ENCODE results near the gene SGMS1.
"Not testable (repeated sequence)": the region's sequence is repeated elsewhere in the genome, so short reads cannot be mapped to it uniquely, and the experiment has no call there.

Gene SGMS1

DNA sequence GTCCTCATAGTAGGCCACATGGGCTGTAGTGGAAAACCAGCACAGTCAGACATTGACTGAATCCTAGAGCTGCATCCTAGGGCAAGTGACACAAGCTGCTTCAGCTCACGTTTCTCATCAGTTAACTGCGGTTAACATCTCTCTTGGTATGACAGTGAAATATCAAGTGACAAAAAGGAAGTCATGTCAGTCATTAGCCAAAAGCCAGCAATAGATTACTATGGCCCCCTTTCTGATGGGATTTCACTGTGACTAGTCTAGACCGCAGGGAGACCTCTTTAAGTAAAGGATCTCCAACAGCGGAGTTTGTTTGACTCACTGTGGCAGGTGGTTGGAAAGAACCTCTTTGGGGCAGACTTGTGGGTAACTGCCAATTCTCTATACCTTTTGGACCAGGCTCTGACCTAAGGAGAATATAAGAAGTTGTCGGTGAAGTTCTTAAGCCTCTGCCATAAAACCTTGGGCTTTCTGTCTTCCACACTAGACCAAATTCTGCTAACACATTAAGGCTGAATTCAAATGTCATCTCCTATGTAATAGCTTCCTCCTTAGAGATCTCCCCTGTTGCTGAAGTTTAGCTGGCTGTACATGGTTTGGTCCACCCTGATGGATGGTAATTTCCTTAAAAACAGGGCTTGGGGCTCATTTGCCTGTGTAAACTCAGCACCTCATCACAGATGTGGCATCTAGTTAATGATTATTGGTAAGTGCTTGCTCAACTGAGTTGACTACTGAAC is 115.3 kb downstream of the SGMS1 start:
- DNase-seq (ENCODE audit: low read depth) = no peak

DNA sequence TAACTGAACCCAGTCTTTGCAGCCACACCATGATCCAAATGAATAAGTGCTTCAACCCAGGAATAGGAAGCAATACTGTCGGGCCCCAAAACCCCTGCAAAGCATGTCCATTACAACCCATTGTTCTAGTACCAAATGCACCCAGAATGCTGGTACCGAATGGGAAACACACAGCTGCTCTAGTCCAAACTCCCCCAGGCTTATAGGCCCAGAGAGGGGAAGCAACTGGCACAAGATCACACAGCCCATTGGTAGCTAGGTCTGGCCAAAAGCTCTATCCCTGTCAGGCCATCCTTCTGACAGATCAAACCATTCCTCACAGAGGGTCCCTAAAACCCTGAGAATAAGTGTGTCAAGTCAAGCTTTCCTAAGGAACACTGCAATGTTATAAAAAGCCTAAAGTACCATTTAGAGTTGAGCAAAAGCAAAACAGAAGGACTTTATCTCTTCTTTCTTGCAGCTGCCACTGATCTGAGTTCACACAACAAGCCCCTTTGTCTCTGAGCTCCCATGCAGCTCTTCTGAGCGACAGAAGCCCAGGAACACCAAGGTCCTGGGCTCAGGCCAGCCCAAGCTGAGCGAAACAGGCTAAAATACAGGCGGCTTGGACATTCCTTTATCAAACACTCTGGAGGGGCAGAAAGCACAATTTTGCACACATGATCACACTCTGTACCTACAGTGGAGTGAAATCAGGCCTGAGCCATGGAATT is 116.7 kb downstream of the SGMS1 start:
- no peak for DNase-seq (ENCODE audit: low read depth)

DNA sequence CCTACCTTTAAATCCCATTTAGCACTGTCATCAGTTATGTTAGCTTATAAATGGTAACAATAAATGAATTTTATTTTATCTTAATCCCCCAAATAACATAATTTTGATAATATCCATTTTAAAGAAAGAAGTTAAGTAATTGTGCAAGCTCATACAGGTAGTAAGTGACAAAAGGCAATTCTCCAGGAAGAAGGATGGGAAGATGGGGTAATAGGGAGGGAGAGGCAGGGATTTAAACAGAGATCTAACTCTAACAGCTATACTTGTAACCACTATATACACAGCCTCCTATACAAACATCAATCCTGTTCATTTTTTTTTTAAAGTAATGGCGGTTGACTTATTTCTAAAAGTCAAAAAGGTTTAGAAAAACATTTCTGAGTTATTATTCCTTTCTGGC is 119.4 kb downstream of the SGMS1 start:
- no peak for DNase-seq (ENCODE audit: low read depth)

DNA sequence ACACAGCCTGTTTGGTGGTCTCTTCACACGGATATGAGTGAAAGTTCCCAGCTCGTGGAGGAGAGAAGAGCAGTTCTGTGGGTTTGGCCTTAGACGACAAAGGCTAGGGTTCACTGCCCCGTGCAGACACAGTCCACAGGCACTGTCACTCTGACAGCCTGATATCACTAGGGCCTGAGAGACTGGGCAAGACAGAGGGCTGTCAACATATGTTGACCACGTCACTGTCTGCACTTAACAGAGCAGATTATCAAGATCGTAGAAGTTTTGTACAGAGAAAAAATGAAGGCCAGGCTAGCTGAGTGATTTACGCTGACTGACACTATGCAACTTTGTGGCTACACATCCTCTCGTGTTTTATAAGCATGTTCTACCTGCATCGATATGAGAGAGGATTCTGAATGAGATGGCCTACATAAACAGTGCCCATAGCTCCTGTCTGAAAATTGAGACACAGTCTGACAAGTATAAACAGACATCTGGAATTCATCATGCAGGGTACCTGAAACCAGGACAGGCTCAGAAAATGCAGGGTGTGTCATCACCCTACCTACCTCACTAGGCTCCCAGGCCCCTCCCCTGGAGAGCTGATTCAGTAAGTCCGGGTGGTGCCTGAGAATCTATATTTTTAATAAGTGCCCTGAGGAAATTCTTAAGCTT is 120.0 kb downstream of the SGMS1 start:
- no peak for DNase-seq (ENCODE audit: low read depth)

DNA sequence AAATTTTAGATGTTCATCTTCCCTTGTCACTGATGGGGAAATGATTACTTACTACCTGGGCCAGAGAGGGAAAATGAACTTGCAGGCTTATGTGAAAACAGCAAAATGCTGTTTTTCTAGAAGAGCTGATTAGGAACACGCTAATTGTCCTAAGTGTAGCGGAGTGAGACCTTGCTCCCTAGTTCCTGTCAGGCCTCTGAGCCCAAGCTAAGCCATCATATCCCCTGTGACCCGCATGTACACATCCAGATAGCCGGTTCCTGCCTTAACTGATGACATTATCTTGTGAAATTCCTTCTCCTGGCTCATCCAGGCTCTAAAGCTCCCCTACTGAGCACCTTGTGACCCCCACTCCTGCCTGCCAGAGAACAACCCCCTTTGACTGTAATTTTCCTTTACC is 120.6 kb downstream of the SGMS1 start:
- DNase-seq (ENCODE audit: low read depth) = not testable (repeated sequence)

DNA sequence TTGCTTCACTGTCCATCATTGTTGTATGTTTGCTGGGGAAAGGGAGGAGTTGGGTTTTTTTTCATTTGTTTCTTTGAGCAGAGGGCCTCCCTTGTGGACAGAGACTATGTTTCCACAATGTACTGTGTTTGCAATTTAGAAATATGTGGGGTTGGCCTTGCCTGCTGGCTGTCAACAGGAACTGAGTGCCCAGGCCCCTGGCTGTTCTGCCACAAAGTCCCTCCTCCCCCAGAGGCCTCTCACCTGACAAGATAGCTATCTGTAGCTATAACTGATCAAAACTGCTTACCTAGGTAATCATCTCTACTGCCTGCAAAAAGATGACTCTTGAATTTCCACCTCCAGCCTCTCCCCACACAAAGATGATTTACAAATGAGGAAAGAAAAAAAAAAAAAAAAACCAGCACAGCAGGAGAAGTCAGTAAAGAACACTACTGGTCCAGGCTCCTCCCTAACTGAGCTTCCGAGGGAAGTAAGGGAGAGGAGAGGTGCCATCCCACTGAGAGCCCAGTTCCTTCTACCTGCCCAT is 121.8 kb downstream of the SGMS1 start:
- DNase-seq (ENCODE audit: low read depth) = no peak

DNA sequence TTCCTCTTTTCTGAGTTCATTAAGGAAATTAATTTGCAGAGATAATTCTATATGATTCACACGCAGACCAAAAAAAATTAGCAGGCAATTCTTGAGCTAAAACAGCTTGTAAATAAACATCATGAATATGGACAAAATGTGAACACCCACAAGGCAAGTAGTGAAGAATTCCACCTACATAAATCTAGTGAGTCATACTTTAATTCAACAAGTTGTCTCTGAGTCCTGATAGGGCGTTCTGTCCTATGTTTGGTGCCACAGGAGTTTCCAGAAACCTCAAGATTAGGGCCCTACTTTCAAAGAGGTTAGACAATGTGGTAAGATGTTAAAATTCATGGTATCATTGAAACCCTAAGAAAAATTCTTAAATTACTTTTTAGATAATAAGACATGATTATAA is 122.3 kb downstream of the SGMS1 start:
- peak; percentile 12 for DNase-seq (ENCODE audit: low read depth)

DNA sequence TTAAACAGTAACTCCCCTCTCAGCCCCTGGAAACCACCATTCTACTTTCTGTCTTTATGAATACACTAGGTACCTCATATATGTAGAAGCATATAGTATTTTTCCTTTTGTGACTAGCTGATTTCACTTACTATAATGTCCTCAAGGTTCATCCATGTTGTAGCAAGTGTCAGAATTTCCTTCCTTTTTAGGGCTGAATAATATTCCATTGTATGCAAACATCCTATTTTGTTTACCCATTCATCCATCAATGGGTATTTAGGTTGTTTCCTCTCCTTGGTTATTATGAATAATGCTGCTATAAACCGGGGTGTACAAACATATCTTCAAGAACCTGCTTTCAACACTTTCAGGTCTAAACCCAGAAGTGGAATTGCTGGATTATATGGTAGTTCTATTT is 125.3 kb downstream of the SGMS1 start:
- no peak for DNase-seq (ENCODE audit: low read depth)

DNA sequence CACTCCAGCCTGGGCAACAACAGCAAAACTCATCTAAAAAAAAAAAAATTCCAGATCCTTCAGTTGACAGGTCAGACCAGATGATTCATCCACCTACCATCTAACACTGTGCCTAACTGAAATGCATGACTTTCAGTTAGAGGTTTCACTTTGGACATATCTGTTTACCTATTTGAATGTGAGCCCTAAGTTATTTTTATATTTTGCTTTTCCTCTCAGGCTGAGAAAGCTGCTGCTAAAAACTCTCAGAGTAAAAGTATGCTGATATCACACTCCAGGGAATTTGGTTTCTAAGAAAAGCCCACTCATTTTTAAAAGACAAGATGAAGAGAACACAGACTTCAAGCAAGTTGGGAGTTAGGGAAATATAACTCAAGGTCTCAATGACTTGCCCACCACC is 126.0 kb downstream of the SGMS1 start:
- DNase-seq (ENCODE audit: low read depth) = peak; percentile 43

DNA sequence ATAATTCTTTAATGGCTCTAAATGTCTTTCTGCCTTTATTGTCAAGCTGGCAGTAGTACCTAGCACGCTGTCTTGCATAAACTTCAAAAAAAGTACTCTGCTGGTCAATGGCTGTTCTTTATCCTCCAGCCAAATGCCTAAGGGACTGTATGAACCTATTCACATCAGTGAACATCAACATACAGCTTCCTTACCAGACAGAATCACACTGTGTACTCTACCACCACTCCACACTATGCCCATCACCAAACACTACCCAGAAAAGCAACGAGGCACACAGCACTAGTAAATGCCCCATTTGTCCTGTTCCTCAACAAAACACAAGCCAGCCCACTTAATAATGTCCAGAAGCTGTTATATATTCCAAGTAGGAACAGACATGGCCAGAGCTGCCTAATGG is 127.5 kb downstream of the SGMS1 start:
- DNase-seq (ENCODE audit: low read depth) = no peak

DNA sequence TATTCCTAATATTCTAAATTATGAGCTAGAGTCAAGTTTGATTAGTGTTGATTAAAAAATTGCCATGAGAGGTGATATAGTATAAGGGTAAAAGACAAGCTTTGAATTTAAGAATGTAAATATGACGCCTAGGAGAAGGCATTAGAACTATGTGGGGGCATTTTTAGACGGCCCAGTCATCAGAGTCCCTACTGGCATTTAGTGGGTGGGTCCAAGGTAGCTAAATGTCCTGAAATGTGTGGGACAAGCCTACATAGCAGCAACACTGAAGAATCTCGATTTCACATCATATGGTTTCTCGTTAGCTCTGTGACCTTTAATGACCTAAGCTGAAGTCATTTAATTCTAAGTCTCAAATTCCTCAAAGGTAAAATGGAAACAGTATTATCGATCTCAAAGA is 133.5 kb downstream of the SGMS1 start:
- DNase-seq (ENCODE audit: low read depth) = no peak

DNA sequence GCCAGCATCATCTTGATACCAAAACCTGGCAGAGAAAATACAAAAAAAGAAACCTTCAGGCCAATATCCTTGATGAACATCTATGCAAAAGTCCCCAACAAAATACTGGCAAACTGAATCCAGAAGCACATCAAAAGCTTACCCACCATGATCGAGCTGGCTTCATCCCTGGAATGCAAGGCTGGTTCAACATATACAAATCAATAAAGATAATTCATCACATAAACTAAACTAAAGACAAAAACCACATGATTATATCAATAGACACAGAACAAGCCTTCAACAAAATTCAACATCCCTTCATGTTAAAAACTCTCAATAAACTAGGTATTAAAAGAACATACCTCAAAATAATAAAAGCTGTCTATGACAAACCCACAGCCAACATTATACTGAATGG is 139.2 kb downstream of the SGMS1 start:
- DNase-seq (ENCODE audit: low read depth) = not testable (repeated sequence)

DNA sequence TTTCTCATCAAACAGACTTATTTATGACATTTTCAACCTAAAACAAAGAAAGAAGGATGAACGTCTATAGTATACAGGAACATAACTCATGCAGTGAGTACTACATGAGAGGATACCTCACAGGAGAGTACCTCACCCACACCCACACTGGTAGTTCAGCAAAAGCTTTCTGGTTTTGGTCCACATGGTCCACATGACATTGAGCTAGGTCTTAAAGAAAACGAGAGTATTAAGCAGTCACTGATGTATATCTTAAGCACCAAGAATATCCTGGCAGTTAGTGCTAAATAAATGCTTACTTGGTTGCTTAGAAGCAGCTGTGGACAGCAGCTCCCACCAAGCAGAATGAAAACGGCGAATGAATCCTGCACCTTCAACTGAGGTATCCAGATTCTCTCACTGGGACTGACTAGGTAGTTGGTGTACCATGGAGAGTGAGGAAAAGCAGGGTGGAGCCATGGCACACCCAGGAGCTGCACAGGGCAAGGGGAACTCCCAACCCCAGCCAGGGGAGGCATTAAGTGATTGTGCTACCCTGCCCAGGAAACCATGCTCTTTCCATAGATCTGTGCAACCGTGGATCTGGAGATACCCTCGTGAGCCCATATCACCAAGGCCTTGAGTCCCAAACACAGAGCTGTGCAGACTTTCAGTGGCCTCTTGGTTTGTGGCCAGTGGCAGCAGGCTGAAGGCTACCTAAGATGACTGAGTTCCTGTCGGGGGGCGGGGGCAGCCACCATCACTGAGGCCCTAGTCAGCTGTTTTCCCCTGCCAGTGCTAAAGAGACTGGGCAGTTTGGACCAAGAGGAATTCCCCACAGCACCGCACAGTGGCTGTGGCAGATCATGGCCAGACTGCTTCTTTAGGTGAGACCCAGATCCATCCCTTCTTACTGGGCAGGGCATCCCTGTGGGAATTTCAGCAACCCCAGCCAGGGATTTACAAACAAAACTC is 143.4 kb downstream of the SGMS1 start:
- no peak for DNase-seq (ENCODE audit: low read depth)

DNA sequence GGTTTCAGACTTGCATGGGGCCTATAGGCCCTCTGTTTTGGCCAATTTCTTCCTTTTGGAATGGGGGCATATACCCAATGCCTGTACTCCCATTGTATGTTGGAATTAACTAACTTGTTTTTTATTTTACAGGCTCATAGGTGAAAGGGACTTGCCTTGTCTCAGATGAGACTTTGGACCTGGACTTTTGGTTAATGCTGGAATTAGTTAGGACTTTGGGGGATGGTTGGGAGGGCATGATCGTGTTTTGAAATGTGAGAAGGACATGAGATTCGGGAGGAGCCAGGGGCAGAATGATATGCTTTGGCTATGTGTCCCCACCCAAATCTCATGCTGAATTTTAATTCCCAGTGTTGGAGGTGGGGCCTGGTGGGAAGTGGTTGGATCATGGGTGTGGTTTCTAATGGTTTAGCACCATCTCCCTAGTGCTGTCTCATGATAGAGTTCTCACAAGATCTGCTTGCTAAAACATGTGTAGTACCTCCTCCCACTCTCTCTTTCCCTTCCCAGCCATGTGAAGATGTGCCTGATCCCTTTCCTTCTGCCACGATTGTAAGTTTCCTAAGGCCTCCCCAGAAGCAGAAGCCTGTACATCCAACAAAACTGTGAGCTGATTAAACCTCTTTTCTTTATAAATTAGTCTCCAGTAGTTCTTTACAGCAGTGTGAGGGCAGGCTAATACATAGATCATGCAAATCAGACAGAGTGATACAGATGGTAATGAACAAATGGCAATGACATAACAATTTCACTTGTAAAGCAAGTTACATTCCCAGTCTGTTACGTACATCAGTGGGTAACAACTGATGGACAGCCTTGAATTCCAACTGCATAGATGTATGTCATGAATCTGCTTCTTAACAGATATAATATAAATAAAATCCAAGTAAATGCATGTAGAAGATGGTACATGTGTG is 146.2 kb downstream of the SGMS1 start:
- no peak for DNase-seq (ENCODE audit: low read depth)

DNA sequence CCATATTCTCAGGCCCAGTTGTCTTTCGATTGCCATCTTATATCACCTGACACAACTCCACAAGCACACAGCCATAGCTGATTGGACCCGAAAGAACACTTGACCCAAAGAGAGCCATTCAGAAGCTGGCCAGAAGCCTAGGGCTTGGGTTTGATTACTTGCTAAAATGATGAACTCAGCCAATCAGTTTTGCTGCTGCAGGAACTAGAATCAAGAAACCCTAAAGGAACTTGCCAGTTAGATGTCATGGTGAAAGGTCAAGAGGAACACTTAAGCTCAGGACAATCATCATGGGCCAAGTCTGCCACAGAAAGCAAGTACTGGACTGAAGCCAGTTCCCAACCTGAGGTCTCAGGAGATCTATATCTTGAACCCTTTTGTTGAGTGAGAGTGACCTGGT is 150.0 kb downstream of the SGMS1 start:
- DNase-seq (ENCODE audit: low read depth) = no peak

DNA sequence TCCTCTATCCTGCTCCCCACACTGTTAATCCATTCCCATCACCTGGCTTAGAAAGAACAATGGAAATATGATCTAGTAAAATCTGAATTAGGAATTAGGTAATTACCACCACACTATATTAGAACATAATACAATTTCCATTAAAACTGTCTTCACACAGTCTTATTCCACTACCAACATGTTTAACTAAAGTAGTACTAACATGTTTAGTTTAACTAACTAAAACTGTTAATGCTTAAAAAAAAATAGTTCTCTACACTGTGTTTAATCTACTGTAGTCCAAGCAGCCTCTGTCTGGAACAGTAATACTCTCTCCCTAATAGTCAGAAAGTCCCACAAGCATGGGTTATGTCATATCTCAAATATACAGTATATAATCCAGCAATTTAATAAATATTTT is 150.8 kb downstream of the SGMS1 start:
- DNase-seq (ENCODE audit: low read depth) = no peak

DNA sequence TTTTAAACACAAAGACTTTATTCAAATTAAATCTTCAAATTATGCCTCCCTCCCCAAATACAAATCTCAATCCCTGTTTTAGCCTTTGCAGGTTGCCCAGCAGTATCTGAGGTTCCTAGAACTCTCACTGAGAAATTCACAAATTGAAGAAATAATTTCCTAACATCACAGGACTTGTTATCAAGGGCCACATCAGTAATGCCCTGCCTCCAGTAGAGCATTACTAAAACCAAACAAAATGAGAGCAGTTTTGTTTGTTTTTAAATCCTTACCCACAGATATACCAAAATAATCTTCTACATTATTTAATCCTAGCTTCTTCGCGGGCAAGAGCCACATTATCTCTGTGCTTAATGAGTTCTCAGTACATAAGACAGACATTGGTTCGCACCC is 152.2 kb downstream of the SGMS1 start:
- DNase-seq (ENCODE audit: low read depth) = no peak

DNA sequence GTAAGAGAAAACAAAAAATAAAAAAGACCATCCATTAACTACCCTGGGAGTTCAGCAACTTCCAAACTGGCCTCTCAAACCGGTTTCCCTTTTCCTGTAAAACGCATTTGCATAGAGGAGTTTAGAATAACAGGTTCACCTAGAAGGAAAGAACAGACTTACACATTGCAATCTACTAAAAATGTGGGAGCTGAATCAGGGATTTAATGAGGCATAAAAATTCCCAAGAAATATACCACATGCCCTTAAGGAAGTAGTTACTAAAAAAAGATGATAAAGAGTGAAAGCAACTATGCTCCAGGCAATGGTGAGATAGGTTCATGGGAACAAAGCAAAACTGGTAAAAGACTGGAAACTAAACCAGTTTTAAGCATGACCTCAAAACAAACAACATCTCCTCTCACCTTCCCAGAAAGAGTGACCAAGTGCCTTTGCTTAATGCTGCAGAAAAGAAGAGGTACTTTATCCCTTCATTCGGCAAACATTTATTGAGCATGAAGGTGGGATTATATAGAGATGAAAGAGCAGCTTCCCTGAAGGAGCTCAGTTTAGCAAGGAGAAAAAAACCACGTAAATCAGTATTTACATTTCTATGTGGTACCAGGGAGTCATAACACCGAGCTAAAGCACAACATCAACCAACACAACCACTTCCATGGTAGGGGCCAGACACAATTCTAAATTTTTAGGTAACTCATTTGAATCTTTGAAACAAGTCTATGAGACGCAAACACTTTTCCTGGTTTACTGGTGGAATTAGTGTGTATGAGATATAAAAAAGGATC is 152.8 kb downstream of the SGMS1 start:
- DNase-seq (ENCODE audit: low read depth) = peak; percentile 23

DNA sequence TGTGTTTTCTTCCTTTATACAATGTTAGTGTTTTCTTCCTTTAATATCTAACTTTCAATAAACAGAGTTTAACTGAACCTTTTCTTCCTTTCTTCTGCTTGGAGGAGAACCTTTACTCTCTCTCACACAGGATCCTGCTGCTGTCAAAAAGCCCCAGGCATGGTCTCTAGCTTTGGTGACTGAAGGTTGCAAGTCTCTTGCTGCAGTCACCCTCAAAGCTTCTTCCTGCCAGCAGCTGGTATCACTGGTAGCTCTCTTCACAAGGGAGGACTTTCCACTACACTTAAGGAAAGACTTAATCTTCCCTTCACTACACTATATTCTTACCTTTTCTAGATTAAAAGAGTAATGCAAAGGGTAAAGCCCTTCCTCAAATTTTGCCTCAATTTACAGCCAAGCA is 153.4 kb downstream of the SGMS1 start:
- DNase-seq (ENCODE audit: low read depth) = no peak

DNA sequence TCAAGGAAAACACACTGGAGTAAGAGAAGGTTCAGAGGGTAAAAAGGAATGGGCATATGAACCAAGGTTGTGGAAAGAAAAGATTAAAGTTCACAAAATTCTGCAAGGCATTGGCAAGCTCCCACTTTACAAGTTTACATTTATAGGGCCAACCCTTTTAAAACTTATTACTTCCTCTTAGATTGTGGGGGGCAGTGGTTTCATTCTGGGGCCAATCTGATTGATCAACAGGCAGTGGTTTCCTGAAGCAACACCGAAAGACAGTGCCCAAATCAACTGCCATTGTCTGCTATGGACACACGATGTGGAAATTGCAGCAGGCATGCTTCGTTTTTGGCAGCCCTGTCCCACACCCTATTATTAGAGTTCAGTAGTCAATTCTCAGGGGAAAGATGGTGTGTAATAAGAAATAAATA is 154.0 kb downstream of the SGMS1 start:
- DNase-seq (ENCODE audit: low read depth) = no peak

Data from GM04503 (cell line).